GM18511 (cell line): ENCODE data around the gene ZNF541.
"Not testable (repeated sequence)": the region's sequence is repeated elsewhere in the genome, so short reads cannot be mapped to it uniquely, and the experiment has no call there.

Source experiments
- ATAC-seq: cut with Tn5 transposase; IDR thresholded peaks from one replicate; pipeline ENCODE4 v1.9.1; 2021; ENCODE audit warnings: mild to moderate bottlenecking, moderate library complexity; ENCODE audit not compliant: unreplicated experiment

The ZNF541 gene

DNA sequence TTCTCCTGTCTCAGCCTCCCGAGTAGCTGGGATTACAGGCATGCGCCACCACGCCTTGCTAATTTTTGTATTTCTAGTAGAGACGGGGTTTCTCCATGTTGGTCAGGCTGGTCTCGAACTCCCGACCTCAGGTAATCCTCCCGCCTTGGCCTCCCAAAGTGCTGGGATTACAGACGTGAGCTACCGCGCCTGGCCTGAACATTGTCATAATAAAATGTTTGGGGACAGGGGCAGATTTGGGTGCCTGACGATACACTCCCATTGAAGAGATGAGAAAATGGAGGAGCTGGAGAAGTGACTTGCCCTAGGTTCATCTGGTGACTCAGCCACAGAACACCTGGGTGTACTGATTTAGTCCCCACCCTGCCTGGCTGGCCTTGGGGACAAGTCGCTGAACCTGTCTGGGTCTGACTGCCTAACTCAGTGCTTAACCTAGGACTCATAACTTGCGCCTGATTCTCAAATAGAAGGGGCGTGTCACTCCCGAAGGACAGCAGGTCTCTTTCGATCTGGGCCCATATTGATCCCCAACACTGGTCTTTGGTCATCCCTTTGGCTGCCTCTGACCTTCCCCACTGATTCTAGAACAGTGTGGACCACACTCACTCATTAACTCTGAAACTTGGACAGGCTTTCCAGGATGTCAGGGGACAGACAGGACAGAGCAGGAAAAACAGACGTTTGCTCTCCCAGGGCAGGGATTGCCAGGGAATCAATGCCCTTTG lies 28.4 kb upstream of the ZNF541 start:
- ATAC-seq: no peak

DNA sequence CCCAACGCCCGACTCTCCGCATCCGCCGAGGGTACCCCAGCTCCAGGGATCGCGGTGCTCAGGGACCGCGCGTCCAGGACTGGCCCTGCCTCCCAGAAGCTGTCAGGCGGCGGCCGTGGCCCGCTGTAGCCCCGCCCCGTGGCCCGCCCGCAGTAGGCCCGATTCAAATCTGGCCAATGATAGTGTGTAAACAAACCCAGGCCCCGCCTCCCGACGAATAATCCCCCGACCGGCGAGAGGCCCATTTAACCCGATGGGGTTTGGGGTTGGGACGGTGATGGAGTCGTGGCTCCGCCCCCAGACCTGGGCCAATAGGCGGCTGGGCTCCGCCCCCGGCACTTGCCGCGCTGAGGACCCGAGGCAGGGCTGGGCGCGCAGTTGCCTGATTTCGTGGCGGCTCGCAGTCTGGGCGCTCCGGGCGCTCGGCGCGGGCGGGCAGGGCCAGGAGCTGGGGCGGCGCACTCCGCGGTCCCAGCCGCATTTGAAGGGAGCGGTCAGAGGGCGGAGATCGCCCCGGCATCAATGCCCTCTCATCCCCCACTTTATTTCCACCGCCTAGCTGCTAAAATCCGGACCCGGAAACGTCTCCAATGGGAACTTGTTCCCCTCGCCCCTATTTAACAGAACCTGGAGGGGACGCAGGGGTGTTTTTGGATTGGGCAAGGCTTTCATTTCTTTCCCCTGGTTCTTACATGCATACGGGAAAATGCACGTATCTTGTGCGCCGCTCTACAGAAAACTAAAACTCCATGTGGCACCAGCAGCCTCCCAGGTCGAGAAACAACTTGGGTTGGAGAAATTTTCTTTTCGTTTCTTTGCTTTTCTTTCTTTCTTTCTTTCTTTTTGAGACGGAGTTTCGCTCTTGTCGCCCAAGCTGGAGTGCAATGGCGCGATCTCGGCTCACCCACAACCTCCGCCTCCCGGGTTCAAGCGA lies 27.6 kb upstream of the ZNF541 start:
- ATAC-seq: peak; percentile 95

DNA sequence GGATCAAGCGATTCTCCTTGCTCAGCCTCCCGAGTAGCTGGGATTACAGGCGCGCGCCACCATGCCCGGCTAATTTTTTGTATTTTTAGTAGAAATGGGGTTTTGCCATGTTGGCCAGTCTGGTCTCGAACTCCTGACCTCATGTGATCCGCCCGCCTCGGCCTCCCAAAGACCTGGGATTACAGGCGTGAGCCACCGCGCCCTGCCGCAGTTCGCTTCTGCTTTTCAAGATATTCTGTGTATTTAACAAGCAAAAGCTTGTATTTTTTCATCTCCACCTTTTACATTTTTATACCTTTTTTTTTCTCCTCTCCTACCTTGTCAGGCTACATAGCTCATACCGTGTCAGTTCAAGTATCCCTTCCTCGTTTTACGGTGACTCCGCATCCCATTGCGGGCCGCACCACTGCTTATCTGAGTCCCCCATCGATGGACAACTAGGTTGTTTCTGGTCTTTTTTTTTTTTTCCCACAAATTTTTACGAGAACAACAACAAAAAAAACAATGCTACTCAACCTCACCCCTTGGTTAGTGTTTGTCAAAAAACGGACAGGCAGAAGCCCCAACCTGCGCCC lies 26.8 kb upstream of the ZNF541 start:
- ATAC-seq: not testable (repeated sequence)

DNA sequence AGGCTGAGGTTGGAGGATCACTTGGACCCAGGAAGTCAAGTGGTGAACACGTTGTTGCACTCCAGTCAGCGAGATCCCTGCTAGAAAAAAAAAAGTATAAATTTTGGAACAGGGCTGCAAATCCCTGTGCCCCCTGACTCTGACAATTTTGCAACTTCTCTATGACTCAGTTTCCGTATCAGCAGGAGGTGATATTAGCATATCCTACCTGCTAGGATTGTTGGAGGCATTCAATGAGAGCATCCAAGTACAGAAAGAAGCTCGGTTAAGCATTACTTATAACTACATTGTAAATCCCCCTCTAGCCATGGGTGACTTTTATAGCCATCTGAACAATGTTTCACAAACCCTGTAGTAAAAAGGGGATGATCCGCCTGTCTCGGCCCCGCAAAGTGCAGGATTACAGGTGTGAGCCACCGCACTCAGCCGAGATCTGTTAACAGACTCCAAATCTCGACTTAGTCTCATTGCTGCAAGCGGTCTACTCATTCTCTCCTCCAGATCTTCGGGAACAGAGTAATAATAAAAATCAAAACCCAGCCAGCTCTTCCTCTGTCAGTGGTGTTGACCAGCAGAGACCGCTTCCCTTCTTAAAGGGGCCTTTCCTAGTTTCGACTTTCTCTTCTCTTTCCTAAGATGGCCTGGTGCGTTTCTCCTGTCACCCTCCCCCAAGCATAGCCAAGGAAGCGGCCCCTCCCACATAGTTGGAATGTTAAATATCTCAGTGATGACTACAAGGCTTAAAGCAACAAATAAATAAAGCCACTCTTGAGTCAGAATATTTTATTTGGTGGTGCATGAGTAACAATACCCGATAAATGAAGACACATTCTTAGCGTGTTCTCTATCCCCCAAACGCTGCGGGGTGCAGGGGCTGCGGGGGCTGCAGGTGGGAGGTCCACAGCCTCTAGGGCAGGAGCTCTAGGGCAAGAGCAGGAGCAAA lies 25.7 kb upstream of the ZNF541 start:
- no peak for ATAC-seq

DNA sequence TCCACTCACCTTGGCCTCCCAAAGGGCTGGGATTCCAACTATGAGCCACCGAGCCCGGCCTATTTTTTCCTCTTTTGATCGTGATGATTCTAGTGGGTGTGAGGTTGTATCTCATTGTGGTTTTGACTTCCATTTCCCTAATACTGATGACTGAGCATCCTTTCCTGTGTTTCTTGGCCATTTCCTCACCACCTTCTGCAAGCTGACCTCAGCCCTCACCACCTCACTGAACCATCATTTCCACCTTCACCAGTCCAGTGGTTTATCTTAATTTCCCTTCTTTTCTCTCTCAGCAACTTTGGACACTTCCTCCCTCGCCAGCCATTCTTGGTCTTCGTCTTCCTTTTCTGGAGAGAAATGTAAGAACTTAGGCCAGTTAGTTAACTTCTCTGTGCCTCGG lies 23.0 kb upstream of the ZNF541 start:
- no peak for ATAC-seq

DNA sequence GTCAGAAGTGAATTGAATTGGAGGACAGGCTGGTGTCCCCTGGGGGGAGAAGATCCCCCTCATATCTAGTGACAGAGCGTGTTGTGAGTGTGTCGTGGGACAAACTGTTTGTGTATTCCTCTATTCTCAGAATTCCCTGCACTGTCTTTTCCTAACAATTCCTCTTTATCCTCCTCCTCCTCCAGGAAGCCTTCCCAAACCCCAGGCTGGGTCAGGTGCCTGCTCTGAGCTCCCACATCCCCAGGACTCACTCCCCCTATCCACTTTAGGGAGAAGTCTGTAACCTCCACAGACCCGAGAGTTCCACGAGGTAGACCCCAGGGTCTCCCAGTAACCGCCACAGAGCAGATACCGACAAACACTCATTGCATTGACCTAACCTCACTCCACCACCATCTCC lies 20.9 kb upstream of the ZNF541 start:
- ATAC-seq: no peak

DNA sequence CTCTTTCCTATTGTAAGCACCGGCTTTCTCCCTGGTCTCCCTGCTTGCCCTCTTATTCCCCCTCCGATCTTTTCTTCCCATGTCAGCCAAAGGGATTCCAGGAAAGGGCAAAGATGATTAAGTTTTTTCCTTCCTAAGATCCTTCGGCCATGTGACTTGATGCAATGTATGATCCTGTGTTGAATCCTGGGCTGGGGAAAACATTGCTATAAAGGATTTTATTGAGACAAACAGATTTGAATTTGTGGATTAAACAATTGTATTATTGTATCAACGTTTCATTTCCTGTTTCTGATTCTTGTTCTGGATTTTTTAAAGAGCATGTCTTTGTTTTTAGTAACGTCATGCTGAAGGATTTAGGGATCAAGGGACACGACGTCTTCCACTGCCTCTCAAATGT lies 16.9 kb upstream of the ZNF541 start:
- ATAC-seq: no peak

DNA sequence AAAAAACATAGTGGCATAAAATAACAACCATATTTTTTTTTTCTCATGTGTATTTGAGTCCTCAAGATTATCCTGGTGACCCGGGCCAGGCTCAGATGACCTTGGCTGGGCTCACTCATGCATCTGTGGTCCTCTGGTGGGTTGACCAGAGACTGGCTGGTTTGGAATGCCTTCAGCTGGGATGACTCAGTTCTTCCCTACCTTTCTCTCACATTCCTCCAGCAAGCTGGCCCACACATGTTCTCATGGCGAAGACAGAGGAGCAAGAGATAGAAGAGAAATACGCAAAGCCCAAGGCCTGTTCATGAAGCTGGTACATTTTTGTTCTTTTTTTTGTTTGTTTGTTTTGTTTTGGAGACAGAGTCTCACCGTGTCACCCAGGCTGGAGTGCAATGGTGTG lies 14.3 kb upstream of the ZNF541 start:
- ATAC-seq: no peak

DNA sequence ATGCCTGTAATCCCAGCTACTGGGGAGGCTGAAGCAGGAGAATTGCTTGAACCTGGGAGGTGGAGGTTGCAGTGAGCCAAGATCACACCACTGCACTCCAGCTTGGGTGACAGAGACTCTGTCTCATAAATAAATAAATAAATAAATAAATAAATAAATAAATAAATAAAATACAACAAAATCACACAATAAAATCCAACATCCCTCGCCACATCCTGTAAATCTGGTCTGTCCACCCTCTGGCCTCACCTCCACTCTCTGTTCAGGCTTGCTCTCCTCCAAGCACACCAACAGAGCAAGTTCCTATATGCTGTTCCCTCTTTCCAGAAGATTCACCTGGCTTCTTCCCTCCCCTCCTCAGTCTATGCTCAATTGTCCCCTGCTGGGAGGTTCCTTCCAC lies 10.2 kb upstream of the ZNF541 start:
- ATAC-seq: not testable (repeated sequence)

DNA sequence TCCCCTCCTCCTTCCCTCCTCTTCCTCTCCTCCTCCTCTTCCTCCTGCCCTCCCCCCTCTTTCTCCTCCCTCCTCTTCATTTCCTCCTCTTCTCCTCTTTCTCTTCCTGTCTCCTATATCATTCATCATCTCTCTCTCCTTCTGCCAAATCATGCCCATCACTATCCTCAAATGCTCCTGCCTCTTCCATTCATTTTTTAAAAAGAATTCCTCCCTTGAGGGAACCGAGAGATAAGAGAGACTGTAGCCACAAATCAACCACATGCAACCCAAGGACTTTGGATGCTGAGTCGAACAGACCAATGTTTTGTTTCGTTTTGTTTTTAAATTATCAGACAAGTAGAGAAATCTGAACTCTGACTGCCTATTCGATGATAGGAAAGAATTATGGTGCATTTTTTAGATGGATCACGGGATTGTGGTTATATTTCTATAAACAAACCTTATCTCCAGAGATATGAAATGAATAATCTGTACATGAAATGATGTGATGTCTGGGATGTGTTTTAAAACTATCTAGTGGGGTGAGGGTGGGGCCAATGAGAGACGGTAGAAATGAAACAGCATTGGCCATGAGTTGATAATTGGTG lies 9.5 kb upstream of the ZNF541 start:
- ATAC-seq: no peak

DNA sequence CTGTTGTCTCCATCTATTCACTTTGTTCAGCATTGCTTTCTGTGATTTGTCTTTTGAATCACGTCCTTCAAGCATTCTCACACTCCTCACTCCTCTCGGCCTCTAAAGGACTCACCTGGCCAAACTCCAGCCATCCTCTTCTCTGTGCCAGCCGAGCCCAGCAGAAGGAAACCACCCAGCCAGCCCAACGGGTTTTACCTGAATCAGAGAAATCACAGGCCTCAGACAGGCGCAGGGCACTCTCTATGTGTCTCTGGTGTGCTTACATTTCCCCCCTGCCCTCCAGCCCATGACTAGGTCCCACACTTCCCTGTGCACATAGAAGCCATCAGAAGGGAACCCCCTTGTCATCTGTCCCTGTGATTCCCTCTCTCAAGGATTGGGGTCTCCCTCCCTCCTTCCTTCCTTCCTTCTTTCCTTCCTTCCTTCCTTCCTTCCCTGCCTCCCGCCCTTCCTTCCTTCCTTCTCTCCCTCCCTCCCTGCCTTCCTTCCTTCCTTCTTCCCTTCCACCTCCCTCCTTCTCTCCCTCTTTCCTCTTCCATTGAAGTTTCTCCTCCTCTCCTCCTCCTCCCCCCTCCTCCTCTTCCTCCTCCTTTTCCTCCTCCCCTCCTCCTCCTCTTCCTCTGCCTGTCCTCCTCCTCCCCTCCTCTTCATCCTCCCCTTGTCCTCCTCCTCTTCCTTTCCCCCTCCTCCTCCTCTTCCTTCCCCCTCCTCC lies 8.8 kb upstream of the ZNF541 start:
- ATAC-seq: no peak

DNA sequence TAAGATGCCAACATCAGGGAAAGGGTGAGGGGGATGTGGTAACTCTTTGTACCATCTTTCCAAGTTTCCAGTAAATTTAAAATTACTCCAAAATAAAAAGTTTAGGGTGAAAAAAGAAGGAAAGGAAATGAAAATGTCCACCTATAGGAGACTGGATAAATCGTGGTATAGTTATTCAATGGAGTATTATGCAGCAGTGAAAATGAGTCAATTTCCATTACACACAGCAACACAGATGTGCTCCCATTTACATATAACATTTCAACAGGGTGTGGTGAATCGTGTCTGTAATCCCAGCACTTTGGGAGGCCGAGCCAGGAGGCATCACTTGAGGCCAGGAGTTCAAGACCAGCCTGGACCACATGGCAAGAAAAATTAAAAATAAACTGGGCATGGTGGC lies 7.4 kb upstream of the ZNF541 start:
- ATAC-seq: no peak

DNA sequence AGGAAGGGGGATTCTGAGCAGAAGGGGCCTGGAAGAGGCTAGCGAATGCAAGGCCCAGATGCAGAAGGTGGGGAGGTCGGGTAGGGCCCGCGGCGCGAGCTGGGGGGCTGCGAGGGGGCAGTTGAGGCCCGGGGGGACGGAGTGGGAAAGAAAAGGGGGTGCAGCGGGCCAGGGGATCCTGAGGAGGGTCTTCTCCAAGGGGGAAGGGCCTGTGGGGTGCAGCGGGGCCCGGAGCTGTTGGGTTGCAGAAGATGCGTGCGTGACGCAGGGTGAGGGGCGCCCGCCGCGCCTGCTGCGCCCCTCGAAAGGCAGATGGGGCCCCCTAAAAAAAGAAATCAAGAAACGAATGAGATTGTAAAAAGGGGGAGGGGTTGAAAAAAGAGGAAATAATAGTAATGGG lies 313 bp downstream of the ZNF541 start:
- no peak for ATAC-seq

DNA sequence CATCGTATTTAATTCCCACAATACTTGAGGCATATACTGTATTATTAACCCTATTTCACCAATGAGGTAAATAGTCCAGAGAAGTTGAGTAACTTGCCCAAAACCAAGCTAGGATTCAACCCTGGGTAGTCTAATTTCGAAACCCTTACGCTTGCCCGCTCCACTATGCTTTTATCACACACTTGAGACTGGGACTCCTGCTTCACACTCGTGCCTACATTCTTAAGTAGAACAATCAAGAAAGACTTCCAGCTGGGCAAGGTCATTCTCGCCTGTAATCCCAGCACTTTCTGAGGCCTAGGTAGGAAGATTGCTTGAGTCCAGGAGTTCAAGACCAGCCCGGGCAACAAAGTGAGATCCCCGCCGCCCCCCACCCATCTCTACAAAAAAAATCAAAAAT lies 3.6 kb downstream of the ZNF541 start:
- ATAC-seq: no peak

DNA sequence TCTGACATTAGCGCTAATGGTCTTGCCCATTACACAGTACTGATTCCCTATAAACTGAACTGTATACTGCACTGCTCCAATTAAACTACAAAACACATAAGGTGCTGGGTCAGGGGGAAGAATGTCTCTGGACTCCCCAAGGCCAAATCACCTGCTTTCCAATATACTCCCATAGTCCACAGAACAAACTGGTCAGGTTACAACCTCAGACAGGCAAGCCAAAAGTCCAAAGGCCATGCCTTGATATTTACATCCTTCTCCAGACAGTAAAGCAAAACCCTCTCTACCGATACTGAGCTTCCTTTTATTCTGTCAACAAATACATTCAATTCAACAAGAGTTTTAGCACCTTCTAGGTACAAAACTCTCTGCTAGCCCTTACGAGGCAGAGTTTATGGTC lies 8.9 kb downstream of the ZNF541 start:
- ATAC-seq: no peak

DNA sequence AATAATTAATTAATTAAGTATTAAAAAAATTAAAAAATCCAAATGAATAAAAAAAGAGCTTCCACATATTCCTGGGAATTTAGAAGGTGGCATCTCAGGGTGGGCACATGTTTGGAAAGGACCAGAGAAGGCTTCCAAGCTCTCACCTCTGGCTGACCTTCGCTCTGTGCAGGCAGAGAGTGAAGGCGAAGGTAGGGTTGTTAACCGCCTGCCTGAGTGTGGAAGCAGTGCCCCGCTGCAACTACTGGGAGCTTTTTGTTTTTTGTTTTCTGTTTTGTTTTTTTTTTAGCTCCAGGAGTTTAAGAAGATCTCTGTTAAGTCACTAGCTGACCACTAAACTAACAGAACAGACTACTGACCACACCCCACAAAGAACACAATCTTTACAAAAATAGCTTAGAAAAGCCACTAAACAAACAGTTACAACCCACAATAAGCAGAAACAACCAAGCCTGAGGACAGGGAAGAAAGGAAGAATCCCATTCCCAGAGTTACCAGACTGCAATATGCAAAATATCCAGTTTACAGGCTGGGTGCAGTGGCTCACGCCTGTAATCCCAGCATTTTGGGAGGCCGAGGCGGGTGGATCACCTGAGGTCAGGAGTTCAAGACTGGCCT lies 11.4 kb downstream of the ZNF541 start:
- no peak for ATAC-seq

DNA sequence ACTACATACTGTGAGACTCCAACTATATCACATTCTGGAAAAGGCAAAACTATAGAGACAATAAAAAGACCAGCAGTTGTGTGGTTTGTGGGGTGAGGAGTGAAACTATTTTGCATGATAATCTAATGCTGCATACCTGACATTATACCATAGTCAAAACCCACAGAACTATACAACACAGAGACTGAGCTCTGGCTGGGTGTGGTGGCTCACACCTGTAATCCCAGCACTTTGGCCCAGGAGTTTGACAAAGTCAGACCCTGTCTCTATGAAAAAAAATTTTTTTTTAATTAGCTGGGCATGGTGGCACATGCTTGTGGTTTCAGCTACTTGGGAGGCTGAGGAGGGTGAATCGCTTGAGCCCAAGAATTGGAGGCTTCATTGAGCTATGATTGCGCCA lies 11.9 kb downstream of the ZNF541 start:
- no peak for ATAC-seq

DNA sequence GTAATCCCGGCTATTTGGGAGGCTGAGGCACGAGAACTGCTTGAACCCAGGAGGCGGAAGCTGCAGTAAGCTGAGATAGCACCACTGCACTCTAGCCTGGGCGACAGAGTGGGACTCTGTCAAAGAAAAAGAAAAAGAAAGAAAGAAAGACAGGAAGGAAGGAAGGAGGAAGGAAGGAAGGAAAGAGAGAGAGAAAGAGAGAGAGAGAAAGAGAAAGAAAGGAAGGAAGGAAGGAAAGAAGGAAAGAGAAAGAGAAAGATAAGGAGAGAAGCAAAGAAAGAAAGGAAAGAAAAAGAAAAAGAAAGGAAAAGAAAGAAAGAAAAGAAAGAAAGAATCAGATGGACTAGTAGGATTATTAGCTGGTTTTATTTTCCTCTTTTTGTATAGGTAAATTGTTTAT lies 22.8 kb downstream of the ZNF541 start:
- no peak for ATAC-seq

DNA sequence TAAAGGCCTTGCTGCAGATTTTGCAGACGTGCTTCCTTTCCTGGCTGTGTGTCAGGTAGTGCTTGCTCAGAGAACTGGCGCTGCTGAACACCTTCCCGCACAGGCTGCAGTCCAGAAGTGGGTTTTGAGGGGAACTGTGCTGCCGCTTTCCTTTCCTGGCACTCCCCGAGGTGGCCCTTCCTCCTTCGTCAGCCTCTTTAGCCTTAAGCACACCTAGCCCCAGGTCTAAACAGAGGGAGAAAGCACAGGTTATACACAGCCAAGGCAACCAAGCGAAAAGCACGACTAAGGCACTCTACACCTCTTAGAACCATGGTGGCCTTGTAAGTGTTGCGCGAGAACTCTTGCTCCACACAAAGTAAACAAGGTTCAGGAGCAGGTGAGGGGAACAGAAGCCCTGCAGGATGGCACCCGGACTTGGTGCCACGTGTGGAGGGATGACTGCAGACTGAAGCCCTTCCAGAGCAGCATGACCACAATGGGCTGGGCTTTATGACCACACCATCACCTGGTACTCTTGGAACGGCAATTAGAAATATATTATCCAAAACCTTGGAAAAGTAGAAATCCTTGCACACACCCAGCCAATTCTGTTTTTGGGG lies 23.6 kb downstream of the ZNF541 start:
- no peak for ATAC-seq
